SU-DHL-6 (cell line): Measurements from ENCODE around the gene RTN4.

ENCODE experiments used
- EZH2phosphoT487 ChIP-seq: fragments of 200-600 bp; sonication (generic), shearing (Covaris generic); conservative IDR thresholded peaks from 2 replicates; pipeline ENCODE4 v1.6.1; 2018; ENCODE audit warnings: mild to moderate bottlenecking, antibody characterized with exemption, low read length, moderate library complexity, mixed read lengths
- TF ChIP-seq, protein P1 (sequence below): fragments of 200-600 bp; sonication (generic); IDR thresholded peaks from one replicate; pipeline ENCODE4 v1.5.1; 2017; ENCODE audit warnings: antibody characterized with exemption, mild to moderate bottlenecking, low read length, moderate library complexity; ENCODE audit not compliant: insufficient read depth, poor library complexity, severe bottlenecking

DNA sequence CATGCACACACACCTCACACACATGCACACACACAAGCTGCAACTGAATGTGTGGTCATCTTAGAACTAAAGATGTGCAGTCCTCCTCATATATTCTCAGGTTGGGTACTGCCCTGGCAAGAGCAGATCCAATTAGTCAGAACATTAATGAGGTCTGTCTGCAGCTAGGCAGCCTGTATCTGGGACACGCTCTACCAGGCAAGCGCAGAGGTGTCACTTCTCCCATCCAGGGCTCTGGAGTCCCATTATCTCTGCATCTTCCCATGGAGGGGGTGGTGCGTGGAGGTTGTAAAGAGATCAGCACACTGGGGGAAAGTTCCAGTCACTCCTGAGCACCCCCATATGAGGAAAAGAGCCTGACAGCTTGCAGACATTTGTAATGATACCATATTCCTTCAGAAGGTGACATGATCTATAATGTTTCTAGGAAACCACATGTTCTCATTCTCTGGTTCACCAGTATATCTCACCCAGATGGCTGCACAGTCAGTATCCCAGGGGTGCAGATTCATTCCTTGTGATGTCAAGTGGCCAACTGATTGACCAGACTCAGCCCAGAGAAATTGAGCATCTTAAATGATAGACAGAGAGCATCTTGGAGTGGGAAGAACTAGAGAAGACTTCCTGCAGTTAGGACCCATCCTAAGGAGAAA lies 95.4 kb downstream of the RTN4 start:
- TF ChIP-seq, protein P1, sequence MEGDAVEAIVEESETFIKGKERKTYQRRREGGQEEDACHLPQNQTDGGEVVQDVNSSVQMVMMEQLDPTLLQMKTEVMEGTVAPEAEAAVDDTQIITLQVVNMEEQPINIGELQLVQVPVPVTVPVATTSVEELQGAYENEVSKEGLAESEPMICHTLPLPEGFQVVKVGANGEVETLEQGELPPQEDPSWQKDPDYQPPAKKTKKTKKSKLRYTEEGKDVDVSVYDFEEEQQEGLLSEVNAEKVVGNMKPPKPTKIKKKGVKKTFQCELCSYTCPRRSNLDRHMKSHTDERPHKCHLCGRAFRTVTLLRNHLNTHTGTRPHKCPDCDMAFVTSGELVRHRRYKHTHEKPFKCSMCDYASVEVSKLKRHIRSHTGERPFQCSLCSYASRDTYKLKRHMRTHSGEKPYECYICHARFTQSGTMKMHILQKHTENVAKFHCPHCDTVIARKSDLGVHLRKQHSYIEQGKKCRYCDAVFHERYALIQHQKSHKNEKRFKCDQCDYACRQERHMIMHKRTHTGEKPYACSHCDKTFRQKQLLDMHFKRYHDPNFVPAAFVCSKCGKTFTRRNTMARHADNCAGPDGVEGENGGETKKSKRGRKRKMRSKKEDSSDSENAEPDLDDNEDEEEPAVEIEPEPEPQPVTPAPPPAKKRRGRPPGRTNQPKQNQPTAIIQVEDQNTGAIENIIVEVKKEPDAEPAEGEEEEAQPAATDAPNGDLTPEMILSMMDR: no peak
- TF ChIP-seq EZH2phosphoT487: no peak
